Keratinocyte (primary cell): ENCODE measurements around the gene CX3CR1. TPM values are rescaled to one million over a fixed set of nuclear protein-coding genes. Genes with fewer than 3 reads are reported as not detected.

ENCODE experiments used
- DNase-seq: peaks from one replicate; pipeline ENCODE4 v3.0.0-alpha.2; 2011; ENCODE audit warnings: low read depth, missing footprints, low spot score
- FAIRE-seq: peaks from 2 replicates; lab custom pipeline; 2011; peaks lifted over from hg19 to GRCh38; lab: Jason Lieb, UNC
- H2AFZ ChIP-seq: 2 replicates; pipeline ENCODE4 v1.6.0; 2012; ENCODE audit warnings: low read length, control low read depth, inconsistent platforms; ENCODE audit not compliant: control insufficient read depth
- H3K27ac ChIP-seq: 2 replicates; pipeline ENCODE4 v1.5.1; 2011; ENCODE audit warnings: low read length; ENCODE audit not compliant: control insufficient read depth, insufficient read depth
- H3K27me3 ChIP-seq: 3 replicates; pipeline ENCODE4 v1.6.0; 2011; ENCODE audit warnings: low read length; ENCODE audit not compliant: control insufficient read depth, insufficient read depth; ENCODE audit errors: extremely low read depth
- H3K36me3 ChIP-seq, 2 experiments: 2 replicates in 1 of 2; 3 replicates in 1 of 2; pipeline ENCODE4 v1.5.1; 2011; ENCODE audit warnings: low read length in 2 of 2, mild to moderate bottlenecking in 1 of 2; ENCODE audit not compliant: control insufficient read depth in 2 of 2, insufficient read depth in 2 of 2; ENCODE audit errors: extremely low read depth in 1 of 2
- H3K4me1 ChIP-seq: 3 replicates; pipeline ENCODE4 v1.5.1; 2011; ENCODE audit warnings: low read length; ENCODE audit not compliant: control insufficient read depth, insufficient read depth; ENCODE audit errors: extremely low read depth
- H3K4me2 ChIP-seq: 3 replicates; pipeline ENCODE4 v1.6.0; 2011; ENCODE audit warnings: low read depth, low read length; ENCODE audit not compliant: control insufficient read depth, insufficient read depth; ENCODE audit errors: extremely low read depth
- H3K4me3 ChIP-seq, 3 experiments: fragments of 200-600 bp in 1 of 3; sonication (generic) in 1 of 3; 2 replicates in 2 of 3; 3 replicates in 1 of 3; pipeline ENCODE4 v1.5.1; 2011 to 2016; ENCODE audit warnings: low read length in 3 of 3, mild to moderate bottlenecking in 3 of 3, control low read depth in 2 of 3, inconsistent platforms in 1 of 3, low read depth in 1 of 3, mixed read lengths in 1 of 3, mixed run types in 1 of 3, moderate library complexity in 1 of 3; ENCODE audit not compliant: control insufficient read depth in 2 of 3, insufficient read depth in 2 of 3; ENCODE audit errors: extremely low read depth in 1 of 3
- H3K79me2 ChIP-seq: 2 replicates; pipeline ENCODE4 v1.6.0; 2012; ENCODE audit warnings: low read length; ENCODE audit not compliant: control insufficient read depth, insufficient read depth
- H3K9ac ChIP-seq: 3 replicates; pipeline ENCODE4 v1.6.0; 2011; ENCODE audit warnings: low read length; ENCODE audit not compliant: control insufficient read depth, insufficient read depth; ENCODE audit errors: extremely low read depth
- H3K9me1 ChIP-seq: 3 replicates; pipeline ENCODE4 v1.6.0; 2011; ENCODE audit warnings: low read length; ENCODE audit not compliant: control insufficient read depth, insufficient read depth; ENCODE audit errors: extremely low read depth
- H3K9me3 ChIP-seq: 2 replicates; pipeline ENCODE4 v1.5.1; 2012; ENCODE audit warnings: low read depth, low read length; ENCODE audit not compliant: control insufficient read depth
- H4K20me1 ChIP-seq: 3 replicates; pipeline ENCODE4 v1.6.0; 2011; ENCODE audit warnings: low read length; ENCODE audit not compliant: control insufficient read depth, insufficient read depth; ENCODE audit errors: extremely low read depth
- EZH2 ChIP-seq: IDR thresholded peaks from one replicate; pipeline ENCODE4 v1.6.1; 2012; ENCODE audit warnings: inconsistent platforms, mild to moderate bottlenecking, low read length, moderate library complexity
- dilution Hi-C: fragments of 300-500 bp; cut with MboI; formaldehyde crosslinking; loops from one replicate; pipeline ENCODE4 v1.7.0; 2020; ENCODE audit warnings: low sequenced_read_pairs; ENCODE audit not compliant: extremely low pct_ligation_motif_present
- polyA plus RNA-seq, 5 experiments: library from polyadenylated mRNA; depleted of rRNA in 3 of 5; stranded (reverse) in 3 of 5; stranded (forward) in 1 of 5; unstranded in 1 of 5; fragments of >200 nt; gene quantifications; 1 replicate in 1 of 5; 2 replicates in 3 of 5; 3 replicates in 1 of 5; pipeline versions ENCODE4 v1.2.1 to v1.2.3, GENCODE V29; 2011 to 2012; ENCODE audit warnings: missing spikeins in 2 of 5, low read depth in 1 of 5, low replicate concordance in 1 of 5
- TF ChIP-seq, protein P1 (sequence below), 3 experiments: IDR thresholded peaks in 1 of 3; conservative IDR thresholded peaks in 1 of 3; optimal IDR thresholded peaks in 1 of 3; 2 replicates in 2 of 3; 3 replicates in 1 of 3; pipeline versions ENCODE3 to v1.5.1; 2011; ENCODE audit warnings: low read length in 3 of 3, mild to moderate bottlenecking in 3 of 3, moderate library complexity in 2 of 3, control low read depth in 1 of 3, inconsistent platforms in 1 of 3; ENCODE audit not compliant: insufficient read depth in 2 of 3; ENCODE audit errors: extremely low read depth in 1 of 3

Gene CX3CR1
- polyA plus RNA-seq, 1 donor (not counting 4 experiments of a cell fraction or from before 2014, with no cell fraction given): 0.05 TPM

DNA sequence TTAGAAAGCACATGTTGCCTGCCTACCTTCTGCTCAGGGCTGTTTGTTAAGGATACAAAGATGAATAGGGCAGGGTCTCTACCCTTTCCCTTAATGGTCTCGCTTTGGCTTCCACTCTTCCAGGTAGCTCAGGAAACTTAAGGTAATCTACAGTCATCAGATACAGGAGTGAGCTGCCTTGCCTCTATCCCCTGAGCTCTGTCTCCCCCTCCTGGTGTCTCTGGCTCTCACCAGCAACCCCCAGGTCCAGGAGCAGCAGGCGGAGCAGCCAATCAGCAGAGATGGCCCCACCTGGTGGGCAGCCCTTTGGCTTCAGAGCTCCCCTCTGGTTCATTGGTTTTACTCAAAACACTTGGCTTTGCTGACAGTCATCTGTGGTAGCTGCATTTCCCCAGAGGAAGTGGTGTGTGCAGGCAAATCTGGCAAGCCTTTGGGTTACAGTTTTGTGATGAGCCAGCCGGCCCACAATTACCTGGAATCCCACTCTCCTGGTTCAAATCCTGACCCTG, 8.5 kb upstream of the CX3CR1 start:
- Histone ChIP-seq H3K4me2 (no peak overlapping the region), H3K9ac (no peak overlapping the region)
- dilution Hi-C loops: no loop called here

GRCh38 chr3:39287216-39288164, 7.7 kb upstream of the CX3CR1 start:
- H3K4me3 ChIP-seq: no peak overlapping the region
- no peak for TF ChIP-seq EZH2
- TF ChIP-seq, protein P1, sequence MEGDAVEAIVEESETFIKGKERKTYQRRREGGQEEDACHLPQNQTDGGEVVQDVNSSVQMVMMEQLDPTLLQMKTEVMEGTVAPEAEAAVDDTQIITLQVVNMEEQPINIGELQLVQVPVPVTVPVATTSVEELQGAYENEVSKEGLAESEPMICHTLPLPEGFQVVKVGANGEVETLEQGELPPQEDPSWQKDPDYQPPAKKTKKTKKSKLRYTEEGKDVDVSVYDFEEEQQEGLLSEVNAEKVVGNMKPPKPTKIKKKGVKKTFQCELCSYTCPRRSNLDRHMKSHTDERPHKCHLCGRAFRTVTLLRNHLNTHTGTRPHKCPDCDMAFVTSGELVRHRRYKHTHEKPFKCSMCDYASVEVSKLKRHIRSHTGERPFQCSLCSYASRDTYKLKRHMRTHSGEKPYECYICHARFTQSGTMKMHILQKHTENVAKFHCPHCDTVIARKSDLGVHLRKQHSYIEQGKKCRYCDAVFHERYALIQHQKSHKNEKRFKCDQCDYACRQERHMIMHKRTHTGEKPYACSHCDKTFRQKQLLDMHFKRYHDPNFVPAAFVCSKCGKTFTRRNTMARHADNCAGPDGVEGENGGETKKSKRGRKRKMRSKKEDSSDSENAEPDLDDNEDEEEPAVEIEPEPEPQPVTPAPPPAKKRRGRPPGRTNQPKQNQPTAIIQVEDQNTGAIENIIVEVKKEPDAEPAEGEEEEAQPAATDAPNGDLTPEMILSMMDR (optimal IDR thresholded peaks at IDR 0.05 in 1 of 3, IDR thresholded peaks at IDR 0.05 in 1 of 3, conservative IDR thresholded peaks at IDR 0.05 in 1 of 3; ENCODE audit: extremely low read depth in 1 of 3, insufficient read depth in 2 of 3, low read length in 3 of 3): no peak
- dilution Hi-C loops: no loop called here

More for the DNA sequence above, 8.5 kb upstream of the CX3CR1 start:
- Histone ChIP-seq H3K4me1 (no peaks in the 10 kb centered on the region), H3K79me2 (no peaks in the 10 kb centered on the region), H3K36me3 (no peaks in the 10 kb centered on the region), H3K9me1 (no peaks in the 10 kb centered on the region), H3K27me3 (no peaks in the 10 kb centered on the region), H3K4me3 (no peak overlapping the region), H4K20me1 (no peaks in the 10 kb centered on the region), H3K9me3 (no peaks in the 10 kb centered on the region), H3K27ac (no peak overlapping the region), H2AFZ (no peak overlapping the region)
- peak; percentile 59 for DNase-seq
- TF ChIP-seq EZH2: no peak
- TF ChIP-seq, protein P1 (optimal IDR thresholded peaks at IDR 0.05 in 1 of 3, IDR thresholded peaks at IDR 0.05 in 1 of 3, conservative IDR thresholded peaks at IDR 0.05 in 1 of 3; ENCODE audit: extremely low read depth in 1 of 3, insufficient read depth in 2 of 3, low read length in 3 of 3): peak; percentile 93 to 99 (median 98)
- no peak for FAIRE-seq

More at GRCh38 chr3:39287216-39288164, 7.7 kb upstream of the CX3CR1 start:
- Histone ChIP-seq H4K20me1 (no peaks in the 10 kb centered on the region), H3K9me1 (no peaks in the 10 kb centered on the region), H3K27ac (no peak overlapping the region), H3K9ac (no peak overlapping the region), H3K79me2 (no peaks in the 10 kb centered on the region), H2AFZ (no peak overlapping the region), H3K4me1 (no peaks in the 10 kb centered on the region), H3K9me3 (no peaks in the 10 kb centered on the region), H3K36me3 (no peaks in the 10 kb centered on the region), H3K27me3 (no peaks in the 10 kb centered on the region), H3K4me2 (no peak overlapping the region)
- FAIRE-seq (no peak), DNase-seq (no peak)
